Activated B cell treated with CpG ODN at 0.5 μM for 24 hours (primary cell): ENCODE measurements around the gene FAM186B. TPM values are rescaled to one million over a fixed set of nuclear protein-coding genes. Genes with fewer than 3 reads are reported as not detected.
"Not testable (repeated sequence)": the region's sequence is repeated elsewhere in the genome, so short reads cannot be mapped to it uniquely, and the experiment has no call there.

Experiments used
- ATAC-seq: fragments of 200-7000 bp; cut with Tn5 transposase; one replicate; pipeline ENCODE4 v1.10.0; 2021; ENCODE audit warnings: low read depth, mild to moderate bottlenecking, moderate library complexity
- CTCF ChIA-PET: fragments of 350-600 bp; sonication (Branson Sonifier 250); formaldehyde crosslinking; loops from one replicate; lab custom pipeline; 2021; ENCODE audit warnings: antibody characterized with exemption; lab: Charles Lee
- POLR2A ChIA-PET: fragments of 350-600 bp; sonication (Branson Sonifier 250); formaldehyde crosslinking; loops from one replicate; lab custom pipeline; 2021; ENCODE audit warnings: antibody characterized with exemption; lab: Charles Lee
- DNase-seq: peaks from one replicate; pipeline ENCODE4 v3.0.0; 2022
- H3K27ac Mint-ChIP-seq: one replicate; pipeline ENCODE4 v1.8.0; 2020; ENCODE audit warnings: mixed read lengths
- H3K27me3 Mint-ChIP-seq: one replicate; pipeline ENCODE4 v1.8.0; 2021; ENCODE audit warnings: mixed read lengths
- H3K36me3 Mint-ChIP-seq: one replicate; pipeline ENCODE4 v1.8.0; 2021; ENCODE audit warnings: low read depth, mixed read lengths
- H3K4me1 Mint-ChIP-seq: one replicate; pipeline ENCODE4 v1.8.0; 2021; ENCODE audit warnings: mixed read lengths
- H3K4me3 Mint-ChIP-seq: one replicate; pipeline ENCODE4 v1.8.0; 2020; ENCODE audit warnings: mild to moderate bottlenecking, mixed read lengths
- H3K9me3 Mint-ChIP-seq: one replicate; pipeline ENCODE4 v1.8.0; 2020; ENCODE audit warnings: mixed read lengths
- intact Hi-C: fragments of 100-400 bp; cut with micrococcal nuclease; formaldehyde crosslinking; loops from one replicate; pipeline ENCODE4 v1.15.1; 2024
- total RNA-seq: library from RNA; stranded (reverse); gene quantifications from 2 replicates; pipeline ENCODE4 v1.2.3, GENCODE V29; 2022
- TF ChIP-seq, protein P1 (sequence below): fragments of 200-600 bp; IDR thresholded peaks from one replicate; pipeline ENCODE4 v1.8.0; 2022; ENCODE audit warnings: antibody characterized with exemption, mild to moderate bottlenecking

Gene FAM186B
- total RNA-seq, 1 donor from 2014 or later: 1.5 TPM

GRCh38 chr12:49616533-49617219 is 11.2 kb upstream of the FAM186B start:
- ChIA-PET POLR2A (no interaction called here), CTCF (no interaction called here)
- ATAC-seq: no peak
- TF ChIP-seq, protein P1, sequence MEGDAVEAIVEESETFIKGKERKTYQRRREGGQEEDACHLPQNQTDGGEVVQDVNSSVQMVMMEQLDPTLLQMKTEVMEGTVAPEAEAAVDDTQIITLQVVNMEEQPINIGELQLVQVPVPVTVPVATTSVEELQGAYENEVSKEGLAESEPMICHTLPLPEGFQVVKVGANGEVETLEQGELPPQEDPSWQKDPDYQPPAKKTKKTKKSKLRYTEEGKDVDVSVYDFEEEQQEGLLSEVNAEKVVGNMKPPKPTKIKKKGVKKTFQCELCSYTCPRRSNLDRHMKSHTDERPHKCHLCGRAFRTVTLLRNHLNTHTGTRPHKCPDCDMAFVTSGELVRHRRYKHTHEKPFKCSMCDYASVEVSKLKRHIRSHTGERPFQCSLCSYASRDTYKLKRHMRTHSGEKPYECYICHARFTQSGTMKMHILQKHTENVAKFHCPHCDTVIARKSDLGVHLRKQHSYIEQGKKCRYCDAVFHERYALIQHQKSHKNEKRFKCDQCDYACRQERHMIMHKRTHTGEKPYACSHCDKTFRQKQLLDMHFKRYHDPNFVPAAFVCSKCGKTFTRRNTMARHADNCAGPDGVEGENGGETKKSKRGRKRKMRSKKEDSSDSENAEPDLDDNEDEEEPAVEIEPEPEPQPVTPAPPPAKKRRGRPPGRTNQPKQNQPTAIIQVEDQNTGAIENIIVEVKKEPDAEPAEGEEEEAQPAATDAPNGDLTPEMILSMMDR: no peak
- intact Hi-C loops: no loop called here
- Mint-ChIP-seq H3K36me3 (no peaks in the 10 kb centered on the region), H3K4me1 (peaks cover 9% of the 10 kb centered on the region), H3K9me3 (no peaks in the 10 kb centered on the region), H3K27me3 (peaks cover 2% of the 10 kb centered on the region), H3K27ac (no peak overlapping the region), H3K4me3 (no peak overlapping the region)
- no peak for DNase-seq

GRCh38 chr12:49615725-49616124 is 10.3 kb upstream of the FAM186B start:
- ATAC-seq (no peak), DNase-seq (no peak)
- H3K27me3 Mint-ChIP-seq: peaks cover 2% of the 10 kb centered on the region
- H3K9me3 Mint-ChIP-seq: no peaks in the 10 kb centered on the region
- no peak overlapping the region for H3K4me3 Mint-ChIP-seq
- no peaks in the 10 kb centered on the region for H3K4me1 Mint-ChIP-seq
- intact Hi-C loops: no loop called here
- no peak overlapping the region for H3K27ac Mint-ChIP-seq
- CTCF ChIA-PET: no interaction called here
- no peaks in the 10 kb centered on the region for H3K36me3 Mint-ChIP-seq
- TF ChIP-seq, protein P1: no peak
- POLR2A ChIA-PET: interaction anchor here (0.6 kb wide), 1 partner anchor 441 kb away, joined by 4 read pairs; no protein-coding TSS in a partner anchor

DNA sequence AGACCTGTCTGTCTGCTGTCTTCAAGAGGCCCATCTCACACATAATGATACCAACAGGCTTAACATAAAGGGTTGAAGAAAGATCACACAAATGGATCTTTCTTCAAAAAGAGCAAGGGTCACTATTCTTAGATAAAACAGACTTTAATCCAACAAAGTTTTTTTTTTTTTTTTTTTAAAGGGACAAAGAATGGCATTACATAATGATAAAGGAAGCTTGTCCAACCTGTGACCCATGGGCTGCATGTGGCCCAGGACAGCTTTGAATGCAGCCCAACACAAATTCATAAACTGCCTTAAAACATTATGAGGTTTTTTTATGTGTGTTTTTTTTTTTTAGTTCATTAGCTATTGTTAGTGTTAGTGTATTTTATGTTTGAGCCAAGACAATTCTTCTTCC is 6.8 kb upstream of the FAM186B start:
- H3K27me3 Mint-ChIP-seq: peaks cover 2% of the 10 kb centered on the region
- H3K27ac Mint-ChIP-seq: no peak overlapping the region
- no peaks in the 10 kb centered on the region for H3K4me1 Mint-ChIP-seq
- no peak overlapping the region for H3K4me3 Mint-ChIP-seq
- peaks cover 4% of the 10 kb centered on the region for H3K36me3 Mint-ChIP-seq
- DNase-seq: no peak
- ATAC-seq: no peak
- intact Hi-C loops: no loop called here
- CTCF ChIA-PET: no interaction called here
- POLR2A ChIA-PET: interaction anchor here (0.6 to 0.7 kb wide), 2 partner anchors 129 to 539 kb away, joined by 4 to 7 read pairs; no protein-coding TSS in a partner anchor
- TF ChIP-seq, protein P1: no peak
- H3K9me3 Mint-ChIP-seq: peaks cover 2% of the 10 kb centered on the region

DNA sequence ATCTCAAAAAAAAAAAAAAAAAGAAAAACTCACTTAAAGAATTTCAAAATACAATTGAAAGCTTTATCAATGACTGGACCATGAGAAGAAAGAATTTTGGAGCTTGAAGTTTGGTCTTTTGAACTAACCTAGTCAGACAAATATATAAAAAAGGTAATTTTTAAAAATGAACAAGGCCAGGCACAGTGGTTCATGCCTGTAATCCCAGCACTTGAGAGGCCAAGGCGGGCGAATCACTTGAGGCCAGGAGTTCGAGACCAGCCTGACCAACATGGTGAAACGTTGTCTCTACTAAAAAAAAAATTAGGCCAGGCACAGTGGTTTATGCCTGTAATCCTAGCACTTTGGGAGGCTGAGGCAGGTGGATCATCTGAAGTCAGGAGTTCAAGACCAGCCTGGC is 5.3 kb upstream of the FAM186B start:
- H3K4me3 Mint-ChIP-seq, H3K9me3 Mint-ChIP-seq, H3K27me3 Mint-ChIP-seq, CTCF ChIA-PET, H3K36me3 Mint-ChIP-seq, H3K27ac Mint-ChIP-seq, H3K4me1 Mint-ChIP-seq, DNase-seq, intact Hi-C loops, ATAC-seq: not testable (repeated sequence)
- POLR2A ChIA-PET: interaction anchor here (0.6 kb wide), 1 partner anchor 139 kb away, joined by 3 read pairs; no protein-coding TSS in a partner anchor

DNA sequence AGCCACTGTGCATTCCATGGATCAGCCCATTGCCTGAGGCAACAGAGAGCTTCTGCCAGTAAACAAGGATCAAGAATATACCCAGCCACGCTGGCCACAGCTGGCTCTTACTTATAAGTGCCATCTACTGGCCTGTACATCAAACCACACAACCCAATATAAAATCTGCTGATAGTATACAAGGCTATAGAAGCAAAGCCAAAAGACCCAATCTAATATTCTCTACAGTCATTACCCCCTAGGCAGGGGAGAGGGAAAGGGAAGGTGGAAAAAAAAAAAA is 4.4 kb upstream of the FAM186B start:
- no peaks in the 10 kb centered on the region for H3K27me3 Mint-ChIP-seq
- H3K27ac Mint-ChIP-seq: no peak overlapping the region
- no peaks in the 10 kb centered on the region for H3K4me1 Mint-ChIP-seq
- TF ChIP-seq, protein P1: no peak
- ATAC-seq (no peak), DNase-seq (no peak)
- POLR2A ChIA-PET: interaction anchor here (0.8 kb wide), 1 partner anchor 12 kb away, joined by 4 read pairs; no protein-coding TSS in a partner anchor
- H3K36me3 Mint-ChIP-seq: peaks cover 4% of the 10 kb centered on the region
- CTCF ChIA-PET: no interaction called here
- intact Hi-C loops: no loop called here
- H3K4me3 Mint-ChIP-seq: no peak overlapping the region
- peaks cover 2% of the 10 kb centered on the region for H3K9me3 Mint-ChIP-seq
